Measurements from ENCODE around the gene EDNRB. TPM values are rescaled to one million over a fixed set of nuclear protein-coding genes. Genes with fewer than 3 reads are reported as not detected.

The EDNRB gene
- total and polyA plus RNA-seq, 4 donors: 11.3 to 20.4 (median 14.1) TPM

GRCh38 chr13:77876176-77876575, 42.5 kb downstream of the EDNRB start:
- H3K27ac ChIP-seq (ENCODE audit: low read depth in 1 of 2, low read length in 2 of 2): no peak overlapping the region
- 46% methylated on average over 2 of the region's 2 CpGs for WGBS
- no peak for TF ChIP-seq GABPA (IDR thresholded peaks at IDR 0.05 in 1 of 2, conservative IDR thresholded peaks at IDR 0.05 in 1 of 2)
- TF ChIP-seq HNF4G (IDR thresholded peaks at IDR 0.05): no peak
- no peak for TF ChIP-seq HNF4A (conservative IDR thresholded peaks at IDR 0.05)
- H3K4me3 ChIP-seq (ENCODE audit: low read depth in 1 of 3, low read length in 3 of 3): no peak overlapping the region
- H3K9me3 ChIP-seq (ENCODE audit: control insufficient read depth in 4 of 4, low read length in 3 of 4): no peaks in the 10 kb centered on the region
- H3K4me1 ChIP-seq (ENCODE audit: control insufficient read depth in 4 of 4, insufficient read depth in 4 of 4, low read length in 3 of 4): no peaks in the 10 kb centered on the region
- H3K27me3 ChIP-seq (ENCODE audit: control insufficient read depth in 4 of 4, insufficient read depth in 4 of 4, low read length in 3 of 4): peaks cover 0 to 6% (median 2%) of the 10 kb centered on the region in 4 donors
- H3K36me3 ChIP-seq (ENCODE audit: control insufficient read depth in 4 of 4, insufficient read depth in 3 of 4, low read depth in 1 of 4, low read length in 3 of 4): no peaks in the 10 kb centered on the region
- DNase-seq (ENCODE audit: low spot score): no peak
- H3K9ac ChIP-seq (ENCODE audit: low read depth in 1 of 2, low read length in 2 of 2): no peak overlapping the region

GRCh38 chr13:77874406-77874805, 44.2 kb downstream of the EDNRB start:
- WGBS: 58% methylated on average over 4 of the region's 4 CpGs
- H3K27ac ChIP-seq (ENCODE audit: low read depth in 1 of 2, low read length in 2 of 2): no peak overlapping the region
- peaks cover 0 to 6% (median 2%) of the 10 kb centered on the region in 4 donors for H3K27me3 ChIP-seq (ENCODE audit: control insufficient read depth in 4 of 4, insufficient read depth in 4 of 4, low read length in 3 of 4)
- TF ChIP-seq HNF4A (conservative IDR thresholded peaks at IDR 0.05) (no peak), MAX (IDR thresholded peaks at IDR 0.05) (no peak), RAD21 (IDR thresholded peaks at IDR 0.05) (no peak), GABPA (IDR thresholded peaks at IDR 0.05 in 1 of 2, conservative IDR thresholded peaks at IDR 0.05 in 1 of 2) (no peak), RXRA (IDR thresholded peaks at IDR 0.05) (no peak), JUND (IDR thresholded peaks at IDR 0.05) (no peak), FOXA1 (IDR thresholded peaks at IDR 0.05) (no peak), SP1 (IDR thresholded peaks at IDR 0.05) (no peak), EGR1 (IDR thresholded peaks at IDR 0.05; ENCODE audit: low read depth in 2 of 2) (no peak), ATF3 (IDR thresholded peaks at IDR 0.05) (no peak), YY1 (IDR thresholded peaks at IDR 0.05) (no peak)
- no peak overlapping the region for H3K9ac ChIP-seq (ENCODE audit: low read depth in 1 of 2, low read length in 2 of 2)
- no peak overlapping the region for H3K4me3 ChIP-seq (ENCODE audit: low read depth in 1 of 3, low read length in 3 of 3)
- no peaks in the 10 kb centered on the region for H3K36me3 ChIP-seq (ENCODE audit: control insufficient read depth in 4 of 4, insufficient read depth in 3 of 4, low read depth in 1 of 4, low read length in 3 of 4)
- no peaks in the 10 kb centered on the region for H3K9me3 ChIP-seq (ENCODE audit: control insufficient read depth in 4 of 4, low read length in 3 of 4)
- DNase-seq (ENCODE audit: low spot score): no peak
- H3K4me1 ChIP-seq (ENCODE audit: control insufficient read depth in 4 of 4, insufficient read depth in 4 of 4, low read length in 3 of 4): no peaks in the 10 kb centered on the region

GRCh38 chr13:77872995-77873394, 45.6 kb downstream of the EDNRB start:
- no peak for TF ChIP-seq YY1 (IDR thresholded peaks at IDR 0.05)
- TF ChIP-seq HNF4A (conservative IDR thresholded peaks at IDR 0.05): no peak
- no peak for TF ChIP-seq CTCF (IDR thresholded peaks at IDR 0.05; ENCODE audit: low read depth, low read length, missing input control)
- TF ChIP-seq GABPA (IDR thresholded peaks at IDR 0.05 in 1 of 2, conservative IDR thresholded peaks at IDR 0.05 in 1 of 2): no peak
- TF ChIP-seq RAD21 (IDR thresholded peaks at IDR 0.05): no peak
- no peak for TF ChIP-seq EGR1 (IDR thresholded peaks at IDR 0.05; ENCODE audit: low read depth in 2 of 2)
- no peak for TF ChIP-seq FOXA2 (IDR thresholded peaks at IDR 0.05)
- TF ChIP-seq ATF3 (IDR thresholded peaks at IDR 0.05): no peak
- no peak for DNase-seq (ENCODE audit: low spot score)
- no peaks in the 10 kb centered on the region for H3K9me3 ChIP-seq (ENCODE audit: control insufficient read depth in 4 of 4, low read length in 3 of 4)
- H3K36me3 ChIP-seq (ENCODE audit: control insufficient read depth in 4 of 4, insufficient read depth in 3 of 4, low read depth in 1 of 4, low read length in 3 of 4): no peaks in the 10 kb centered on the region
- H3K4me3 ChIP-seq (ENCODE audit: low read depth in 1 of 3, low read length in 3 of 3): no peak overlapping the region
- H3K27me3 ChIP-seq (ENCODE audit: control insufficient read depth in 4 of 4, insufficient read depth in 4 of 4, low read length in 3 of 4): peaks cover 0 to 6% (median 2%) of the 10 kb centered on the region in 4 donors
- no peaks in the 10 kb centered on the region for H3K4me1 ChIP-seq (ENCODE audit: control insufficient read depth in 4 of 4, insufficient read depth in 4 of 4, low read length in 3 of 4)
- WGBS: 63% methylated on average over 5 of the region's 5 CpGs
- H3K9ac ChIP-seq (ENCODE audit: low read depth in 1 of 2, low read length in 2 of 2): no peak overlapping the region
- no peak overlapping the region for H3K27ac ChIP-seq (ENCODE audit: low read depth in 1 of 2, low read length in 2 of 2)

Measured in liver (tissue), 9 donors.